ENCODE measurements around the gene PITPNM1. TPM values are rescaled to one million over a fixed set of nuclear protein-coding genes. Genes with fewer than 3 reads are reported as not detected.

The PITPNM1 gene
- total and polyA plus RNA-seq, 2 experiments from 2014 or later, result 9.1 to 57.1 TPM

DNA sequence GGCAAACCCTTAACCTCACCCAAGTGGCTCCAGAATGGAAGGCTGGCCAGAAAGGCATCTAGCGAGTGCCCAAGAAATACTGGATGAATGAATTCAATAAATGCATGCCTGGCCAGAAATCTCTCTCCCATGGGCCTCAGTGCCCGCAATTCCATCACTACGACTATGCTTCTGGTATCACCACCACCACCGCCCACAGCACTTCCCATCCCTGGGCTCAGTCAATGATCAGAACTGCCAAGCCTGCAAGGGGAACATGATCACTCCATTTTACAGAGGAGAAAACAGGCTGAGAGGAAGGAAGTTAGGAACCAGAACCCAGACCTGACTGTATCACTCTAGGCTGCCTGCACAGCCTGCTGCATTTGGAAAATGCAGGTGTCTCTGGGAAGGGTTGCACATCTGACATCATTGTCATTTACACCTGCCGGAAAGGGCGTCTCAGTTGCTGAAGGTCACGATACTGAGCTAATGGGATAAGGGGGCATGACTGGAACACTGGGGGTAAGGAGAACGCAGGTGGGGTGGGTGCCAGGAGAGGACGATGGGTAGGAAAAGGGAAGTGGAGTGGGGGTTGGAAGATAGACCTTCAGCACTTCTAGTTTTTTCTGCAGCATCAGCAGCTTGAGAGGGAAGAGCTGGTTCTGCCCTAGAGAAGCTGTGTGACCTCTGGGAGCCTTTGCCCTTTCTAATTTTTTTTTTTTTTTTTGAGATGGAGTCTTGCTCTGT, 55.9 kb downstream of the PITPNM1 start:
- 0 out of 2 replicates have a peak, but pooled peaks cover under 1% of the 10 kb centered on the region for H3K4me1 ChIP-seq (ENCODE audit: insufficient read depth)
- no peak overlapping the region for H3K4me3 ChIP-seq
- no peaks in the 10 kb centered on the region for H3K27me3 ChIP-seq (ENCODE audit: insufficient read depth)
- H3K4me2 ChIP-seq, result no peak overlapping the region
- ATAC-seq (no peak), DNase-seq (ENCODE audit: low spot score) (no peak)
- no peaks in the 10 kb centered on the region for H4K20me1 ChIP-seq (replicated peaks; ENCODE audit: insufficient read depth)
- H3K27ac ChIP-seq (ENCODE audit: low read depth), result no peak overlapping the region
- no peaks in the 10 kb centered on the region for H3F3A ChIP-seq (replicated peaks; ENCODE audit: low read depth)
- no peak overlapping the region for H2AFZ ChIP-seq
- no peaks in the 10 kb centered on the region for H3K79me2 ChIP-seq (replicated peaks; ENCODE audit: insufficient read depth)
- Mint-ChIP-seq H3K27me3 (ENCODE audit: insufficient read depth, low read depth, poor library complexity) (peaks cover 20% of the 10 kb centered on the region), H3K36me3 (ENCODE audit: low read depth) (no peaks in the 10 kb centered on the region), H3K4me1 (no peaks in the 10 kb centered on the region), H3K27ac (no peak overlapping the region), H3K9me3 (no peaks in the 10 kb centered on the region), H3K4me3 (no peak overlapping the region)
- H3K36me3 ChIP-seq (ENCODE audit: insufficient read depth), result no peaks in the 10 kb centered on the region
- TF ChIP-seq, protein P1, sequence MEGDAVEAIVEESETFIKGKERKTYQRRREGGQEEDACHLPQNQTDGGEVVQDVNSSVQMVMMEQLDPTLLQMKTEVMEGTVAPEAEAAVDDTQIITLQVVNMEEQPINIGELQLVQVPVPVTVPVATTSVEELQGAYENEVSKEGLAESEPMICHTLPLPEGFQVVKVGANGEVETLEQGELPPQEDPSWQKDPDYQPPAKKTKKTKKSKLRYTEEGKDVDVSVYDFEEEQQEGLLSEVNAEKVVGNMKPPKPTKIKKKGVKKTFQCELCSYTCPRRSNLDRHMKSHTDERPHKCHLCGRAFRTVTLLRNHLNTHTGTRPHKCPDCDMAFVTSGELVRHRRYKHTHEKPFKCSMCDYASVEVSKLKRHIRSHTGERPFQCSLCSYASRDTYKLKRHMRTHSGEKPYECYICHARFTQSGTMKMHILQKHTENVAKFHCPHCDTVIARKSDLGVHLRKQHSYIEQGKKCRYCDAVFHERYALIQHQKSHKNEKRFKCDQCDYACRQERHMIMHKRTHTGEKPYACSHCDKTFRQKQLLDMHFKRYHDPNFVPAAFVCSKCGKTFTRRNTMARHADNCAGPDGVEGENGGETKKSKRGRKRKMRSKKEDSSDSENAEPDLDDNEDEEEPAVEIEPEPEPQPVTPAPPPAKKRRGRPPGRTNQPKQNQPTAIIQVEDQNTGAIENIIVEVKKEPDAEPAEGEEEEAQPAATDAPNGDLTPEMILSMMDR (conservative IDR thresholded peaks at IDR 0.05; ENCODE audit: low read depth in 2 of 2), result no peak
- TF ChIP-seq, protein P2, sequence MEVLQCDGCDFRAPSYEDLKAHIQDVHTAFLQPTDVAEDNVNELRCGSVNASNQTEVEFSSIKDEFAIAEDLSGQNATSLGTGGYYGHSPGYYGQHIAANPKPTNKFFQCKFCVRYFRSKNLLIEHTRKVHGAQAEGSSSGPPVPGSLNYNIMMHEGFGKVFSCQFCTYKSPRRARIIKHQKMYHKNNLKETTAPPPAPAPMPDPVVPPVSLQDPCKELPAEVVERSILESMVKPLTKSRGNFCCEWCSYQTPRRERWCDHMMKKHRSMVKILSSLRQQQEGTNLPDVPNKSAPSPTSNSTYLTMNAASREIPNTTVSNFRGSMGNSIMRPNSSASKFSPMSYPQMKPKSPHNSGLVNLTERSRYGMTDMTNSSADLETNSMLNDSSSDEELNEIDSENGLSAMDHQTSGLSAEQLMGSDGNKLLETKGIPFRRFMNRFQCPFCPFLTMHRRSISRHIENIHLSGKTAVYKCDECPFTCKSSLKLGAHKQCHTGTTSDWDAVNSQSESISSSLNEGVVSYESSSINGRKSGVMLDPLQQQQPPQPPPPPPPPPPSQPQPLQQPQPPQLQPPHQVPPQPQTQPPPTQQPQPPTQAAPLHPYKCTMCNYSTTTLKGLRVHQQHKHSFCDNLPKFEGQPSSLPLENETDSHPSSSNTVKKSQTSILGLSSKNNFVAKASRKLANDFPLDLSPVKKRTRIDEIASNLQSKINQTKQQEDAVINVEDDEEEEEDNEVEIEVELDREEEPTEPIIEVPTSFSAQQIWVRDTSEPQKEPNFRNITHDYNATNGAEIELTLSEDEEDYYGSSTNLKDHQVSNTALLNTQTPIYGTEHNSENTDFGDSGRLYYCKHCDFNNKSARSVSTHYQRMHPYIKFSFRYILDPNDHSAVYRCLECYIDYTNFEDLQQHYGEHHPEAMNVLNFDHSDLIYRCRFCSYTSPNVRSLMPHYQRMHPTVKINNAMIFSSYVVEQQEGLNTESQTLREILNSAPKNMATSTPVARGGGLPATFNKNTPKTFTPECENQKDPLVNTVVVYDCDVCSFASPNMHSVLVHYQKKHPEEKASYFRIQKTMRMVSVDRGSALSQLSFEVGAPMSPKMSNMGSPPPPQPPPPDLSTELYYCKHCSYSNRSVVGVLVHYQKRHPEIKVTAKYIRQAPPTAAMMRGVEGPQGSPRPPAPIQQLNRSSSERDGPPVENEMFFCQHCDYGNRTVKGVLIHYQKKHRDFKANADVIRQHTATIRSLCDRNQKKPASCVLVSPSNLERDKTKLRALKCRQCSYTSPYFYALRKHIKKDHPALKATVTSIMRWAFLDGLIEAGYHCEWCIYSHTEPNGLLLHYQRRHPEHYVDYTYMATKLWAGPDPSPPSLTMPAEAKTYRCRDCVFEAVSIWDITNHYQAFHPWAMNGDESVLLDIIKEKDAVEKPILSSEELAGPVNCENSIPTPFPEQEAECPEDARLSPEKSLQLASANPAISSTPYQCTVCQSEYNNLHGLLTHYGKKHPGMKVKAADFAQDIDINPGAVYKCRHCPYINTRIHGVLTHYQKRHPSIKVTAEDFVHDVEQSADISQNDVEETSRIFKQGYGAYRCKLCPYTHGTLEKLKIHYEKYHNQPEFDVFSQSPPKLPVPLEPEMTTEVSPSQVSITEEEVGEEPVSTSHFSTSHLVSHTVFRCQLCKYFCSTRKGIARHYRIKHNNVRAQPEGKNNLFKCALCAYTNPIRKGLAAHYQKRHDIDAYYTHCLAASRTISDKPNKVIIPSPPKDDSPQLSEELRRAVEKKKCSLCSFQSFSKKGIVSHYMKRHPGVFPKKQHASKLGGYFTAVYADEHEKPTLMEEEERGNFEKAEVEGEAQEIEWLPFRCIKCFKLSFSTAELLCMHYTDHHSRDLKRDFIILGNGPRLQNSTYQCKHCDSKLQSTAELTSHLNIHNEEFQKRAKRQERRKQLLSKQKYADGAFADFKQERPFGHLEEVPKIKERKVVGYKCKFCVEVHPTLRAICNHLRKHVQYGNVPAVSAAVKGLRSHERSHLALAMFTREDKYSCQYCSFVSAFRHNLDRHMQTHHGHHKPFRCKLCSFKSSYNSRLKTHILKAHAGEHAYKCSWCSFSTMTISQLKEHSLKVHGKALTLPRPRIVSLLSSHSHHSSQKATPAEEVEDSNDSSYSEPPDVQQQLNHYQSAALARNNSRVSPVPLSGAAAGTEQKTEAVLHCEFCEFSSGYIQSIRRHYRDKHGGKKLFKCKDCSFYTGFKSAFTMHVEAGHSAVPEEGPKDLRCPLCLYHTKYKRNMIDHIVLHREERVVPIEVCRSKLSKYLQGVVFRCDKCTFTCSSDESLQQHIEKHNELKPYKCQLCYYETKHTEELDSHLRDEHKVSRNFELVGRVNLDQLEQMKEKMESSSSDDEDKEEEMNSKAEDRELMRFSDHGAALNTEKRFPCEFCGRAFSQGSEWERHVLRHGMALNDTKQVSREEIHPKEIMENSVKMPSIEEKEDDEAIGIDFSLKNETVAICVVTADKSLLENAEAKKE (CRISPR knock-in tag; IDR thresholded peaks at IDR 0.05), result no peak
- TF ChIP-seq NANOG (IDR thresholded peaks at IDR 0.05; ENCODE audit: borderline replicate concordance) (no peak), EZH2phosphoT487 (IDR thresholded peaks at IDR 0.05; ENCODE audit: unreplicated experiment) (no peak), JUNB (IDR thresholded peaks at IDR 0.05; ENCODE audit: unreplicated experiment) (no peak), ZNF114 (CRISPR knock-in tag; IDR thresholded peaks at IDR 0.05) (no peak), CREB1 (CRISPR knock-in tag; IDR thresholded peaks at IDR 0.05; ENCODE audit: low read depth) (no peak), ZNF331 (CRISPR knock-in tag; IDR thresholded peaks at IDR 0.05; ENCODE audit: low read depth) (no peak), STAT1 (IDR thresholded peaks at IDR 0.05; ENCODE audit: unreplicated experiment) (no peak), EZH2 (IDR thresholded peaks at IDR 0.05; ENCODE audit: low read depth, unreplicated experiment) (no peak)
- TF ChIP-seq, protein P3, sequence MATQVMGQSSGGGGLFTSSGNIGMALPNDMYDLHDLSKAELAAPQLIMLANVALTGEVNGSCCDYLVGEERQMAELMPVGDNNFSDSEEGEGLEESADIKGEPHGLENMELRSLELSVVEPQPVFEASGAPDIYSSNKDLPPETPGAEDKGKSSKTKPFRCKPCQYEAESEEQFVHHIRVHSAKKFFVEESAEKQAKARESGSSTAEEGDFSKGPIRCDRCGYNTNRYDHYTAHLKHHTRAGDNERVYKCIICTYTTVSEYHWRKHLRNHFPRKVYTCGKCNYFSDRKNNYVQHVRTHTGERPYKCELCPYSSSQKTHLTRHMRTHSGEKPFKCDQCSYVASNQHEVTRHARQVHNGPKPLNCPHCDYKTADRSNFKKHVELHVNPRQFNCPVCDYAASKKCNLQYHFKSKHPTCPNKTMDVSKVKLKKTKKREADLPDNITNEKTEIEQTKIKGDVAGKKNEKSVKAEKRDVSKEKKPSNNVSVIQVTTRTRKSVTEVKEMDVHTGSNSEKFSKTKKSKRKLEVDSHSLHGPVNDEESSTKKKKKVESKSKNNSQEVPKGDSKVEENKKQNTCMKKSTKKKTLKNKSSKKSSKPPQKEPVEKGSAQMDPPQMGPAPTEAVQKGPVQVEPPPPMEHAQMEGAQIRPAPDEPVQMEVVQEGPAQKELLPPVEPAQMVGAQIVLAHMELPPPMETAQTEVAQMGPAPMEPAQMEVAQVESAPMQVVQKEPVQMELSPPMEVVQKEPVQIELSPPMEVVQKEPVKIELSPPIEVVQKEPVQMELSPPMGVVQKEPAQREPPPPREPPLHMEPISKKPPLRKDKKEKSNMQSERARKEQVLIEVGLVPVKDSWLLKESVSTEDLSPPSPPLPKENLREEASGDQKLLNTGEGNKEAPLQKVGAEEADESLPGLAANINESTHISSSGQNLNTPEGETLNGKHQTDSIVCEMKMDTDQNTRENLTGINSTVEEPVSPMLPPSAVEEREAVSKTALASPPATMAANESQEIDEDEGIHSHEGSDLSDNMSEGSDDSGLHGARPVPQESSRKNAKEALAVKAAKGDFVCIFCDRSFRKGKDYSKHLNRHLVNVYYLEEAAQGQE (IDR thresholded peaks at IDR 0.05; ENCODE audit: unreplicated experiment), result no peak
- TF ChIP-seq, protein P4, sequence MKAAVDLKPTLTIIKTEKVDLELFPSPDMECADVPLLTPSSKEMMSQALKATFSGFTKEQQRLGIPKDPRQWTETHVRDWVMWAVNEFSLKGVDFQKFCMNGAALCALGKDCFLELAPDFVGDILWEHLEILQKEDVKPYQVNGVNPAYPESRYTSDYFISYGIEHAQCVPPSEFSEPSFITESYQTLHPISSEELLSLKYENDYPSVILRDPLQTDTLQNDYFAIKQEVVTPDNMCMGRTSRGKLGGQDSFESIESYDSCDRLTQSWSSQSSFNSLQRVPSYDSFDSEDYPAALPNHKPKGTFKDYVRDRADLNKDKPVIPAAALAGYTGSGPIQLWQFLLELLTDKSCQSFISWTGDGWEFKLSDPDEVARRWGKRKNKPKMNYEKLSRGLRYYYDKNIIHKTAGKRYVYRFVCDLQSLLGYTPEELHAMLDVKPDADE (IDR thresholded peaks at IDR 0.05), result no peak
- H3K9me2 ChIP-seq (ENCODE audit: insufficient read depth), result no peaks in the 10 kb centered on the region
